Thyroid gland (tissue), 4 donors: Measurements from ENCODE around the gene GADL1.

Experiments used
- POLR2A ChIP-seq, 2 donors: fragments of 450-650 bp; IDR thresholded peaks; one replicate each; pipeline ENCODE4 v1.6.1; 2017; ENCODE audit warnings: antibody characterized with exemption in 2 of 2, mild to moderate bottlenecking in 2 of 2, moderate library complexity in 1 of 2
- TF ChIP-seq, protein P1 (sequence below), 6 experiments: fragments of 200-600 bp in 3 of 6; fragments of 450-650 bp in 3 of 6; sonication (generic) in 3 of 6; IDR thresholded peaks; one replicate each; pipeline ENCODE4 v1.5.1; 2016 to 2019; ENCODE audit warnings: antibody characterized with exemption in 6 of 6, mild to moderate bottlenecking in 2 of 6, inconsistent platforms in 1 of 6, moderate library complexity in 1 of 6

DNA sequence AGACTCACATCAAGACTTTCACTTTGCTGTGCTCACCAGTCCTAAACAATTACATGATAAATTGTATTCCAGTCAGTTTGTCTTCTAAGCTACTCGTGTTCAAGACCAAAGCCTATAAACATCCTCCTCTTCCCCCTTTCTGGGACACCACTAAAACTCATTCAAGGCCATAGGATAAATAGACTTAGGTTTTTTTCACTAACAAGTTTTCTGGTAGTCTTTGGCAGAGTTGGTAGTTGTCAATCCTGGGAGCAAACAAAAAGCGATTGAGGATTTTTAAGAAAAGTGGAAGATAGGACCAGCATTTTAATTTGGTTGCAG is 173.2 kb downstream of the GADL1 start:
- TF ChIP-seq POLR2A (IDR thresholded peaks at IDR 0.05) = no peak
- TF ChIP-seq, protein P1, sequence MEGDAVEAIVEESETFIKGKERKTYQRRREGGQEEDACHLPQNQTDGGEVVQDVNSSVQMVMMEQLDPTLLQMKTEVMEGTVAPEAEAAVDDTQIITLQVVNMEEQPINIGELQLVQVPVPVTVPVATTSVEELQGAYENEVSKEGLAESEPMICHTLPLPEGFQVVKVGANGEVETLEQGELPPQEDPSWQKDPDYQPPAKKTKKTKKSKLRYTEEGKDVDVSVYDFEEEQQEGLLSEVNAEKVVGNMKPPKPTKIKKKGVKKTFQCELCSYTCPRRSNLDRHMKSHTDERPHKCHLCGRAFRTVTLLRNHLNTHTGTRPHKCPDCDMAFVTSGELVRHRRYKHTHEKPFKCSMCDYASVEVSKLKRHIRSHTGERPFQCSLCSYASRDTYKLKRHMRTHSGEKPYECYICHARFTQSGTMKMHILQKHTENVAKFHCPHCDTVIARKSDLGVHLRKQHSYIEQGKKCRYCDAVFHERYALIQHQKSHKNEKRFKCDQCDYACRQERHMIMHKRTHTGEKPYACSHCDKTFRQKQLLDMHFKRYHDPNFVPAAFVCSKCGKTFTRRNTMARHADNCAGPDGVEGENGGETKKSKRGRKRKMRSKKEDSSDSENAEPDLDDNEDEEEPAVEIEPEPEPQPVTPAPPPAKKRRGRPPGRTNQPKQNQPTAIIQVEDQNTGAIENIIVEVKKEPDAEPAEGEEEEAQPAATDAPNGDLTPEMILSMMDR (IDR thresholded peaks at IDR 0.05) = no peak
